A549 (cell line): ENCODE results near the gene CACNA1C.

ENCODE experiments used
- BHLHE40 ChIP-seq: IDR thresholded peaks from 2 replicates; pipeline ENCODE4 v1.6.1; 2012; ENCODE audit warnings: low read depth, low read length, inconsistent platforms
- HOXB5 ChIP-seq: fragments of 250-450 bp; sonication (Bioruptor Pico); IDR thresholded peaks from 2 replicates; pipeline ENCODE4 v1.5.0; 2020; ENCODE audit warnings: mild to moderate bottlenecking, moderate library complexity
- KDM5A ChIP-seq: fragments of 200-600 bp; sonication (generic); IDR thresholded peaks from 2 replicates; pipeline ENCODE4 v1.6.1; 2016; ENCODE audit warnings: antibody characterized with exemption, mild to moderate bottlenecking
- MAFK ChIP-seq: fragments of 450-650 bp; IDR thresholded peaks from 2 replicates; pipeline ENCODE4 v1.6.1; 2014; ENCODE audit not compliant: partially characterized antibody
- POLR2A ChIP-seq: IDR thresholded peaks from 2 replicates; pipeline ENCODE4 v1.6.1; 2012; ENCODE audit warnings: mild to moderate bottlenecking, low read length
- SMC3 ChIP-seq: fragments of >200 bp; sonication (Bioruptor Twin); formaldehyde crosslinking; IDR thresholded peaks from 3 replicates; pipeline ENCODE4 v1.6.1; 2018; ENCODE audit warnings: inconsistent platforms
- SREBF2 ChIP-seq: fragments of 450-650 bp; IDR thresholded peaks from 2 replicates; pipeline ENCODE4 v1.6.1; 2014; ENCODE audit warnings: mild to moderate bottlenecking, moderate library complexity

DNA sequence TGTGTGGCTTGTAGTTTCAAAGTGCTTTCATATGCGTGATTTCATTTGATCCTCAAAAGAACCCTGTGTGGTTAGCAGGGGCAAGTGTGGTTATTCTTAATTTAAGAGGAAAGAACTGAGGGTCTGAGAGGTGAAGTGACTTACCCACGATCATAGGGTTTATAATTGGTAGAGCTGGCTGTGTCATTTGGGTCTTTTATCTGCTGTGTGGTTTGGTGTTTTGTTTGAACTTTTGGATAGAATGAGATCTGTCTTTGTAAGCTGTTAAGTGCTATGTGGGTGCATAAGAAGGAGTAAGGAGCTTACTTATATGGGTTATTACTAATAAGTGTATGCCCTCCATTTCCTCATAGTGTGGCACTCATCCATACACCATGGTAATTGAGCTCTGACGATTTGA is 190.0 kb downstream of the CACNA1C start:
- no peak for TF ChIP-seq MAFK
- TF ChIP-seq SREBF2: no peak
- no peak for TF ChIP-seq KDM5A
- TF ChIP-seq SMC3: no peak
- TF ChIP-seq POLR2A: no peak
- TF ChIP-seq BHLHE40: no peak
- TF ChIP-seq HOXB5 (CRISPR knock-in tag): no peak
